T-helper 1 cell treated with Interleukin-12 subunit alpha and Interleukin-12 subunit beta and Interleukin-4 antibody, amounts not matched to agents 30 μg/mL and 1 μg/mL, for 36 hours (primary cell): ENCODE data around the gene DLG2.
"Not testable (repeated sequence)": the region's sequence is repeated elsewhere in the genome, so short reads cannot be mapped to it uniquely, and the experiment has no call there.

Source experiments
- H3K27ac Mint-ChIP-seq: one replicate; pipeline ENCODE4 v1.8.0; 2021; ENCODE audit warnings: mild to moderate bottlenecking, mixed read lengths
- H3K27me3 Mint-ChIP-seq: one replicate; pipeline ENCODE4 v1.8.0; 2021; ENCODE audit warnings: low read depth, mixed read lengths
- H3K36me3 Mint-ChIP-seq: one replicate; pipeline ENCODE4 v1.8.0; 2021; ENCODE audit warnings: low read depth, mixed read lengths
- H3K4me1 Mint-ChIP-seq: one replicate; pipeline ENCODE4 v1.8.0; 2021; ENCODE audit warnings: low read depth, mixed read lengths
- H3K4me3 Mint-ChIP-seq: one replicate; pipeline ENCODE4 v1.8.0; 2021; ENCODE audit warnings: mild to moderate bottlenecking, moderate library complexity, mixed read lengths
- H3K9me3 Mint-ChIP-seq: one replicate; pipeline ENCODE4 v1.8.0; 2021; ENCODE audit warnings: mixed read lengths

The DLG2 gene

DNA sequence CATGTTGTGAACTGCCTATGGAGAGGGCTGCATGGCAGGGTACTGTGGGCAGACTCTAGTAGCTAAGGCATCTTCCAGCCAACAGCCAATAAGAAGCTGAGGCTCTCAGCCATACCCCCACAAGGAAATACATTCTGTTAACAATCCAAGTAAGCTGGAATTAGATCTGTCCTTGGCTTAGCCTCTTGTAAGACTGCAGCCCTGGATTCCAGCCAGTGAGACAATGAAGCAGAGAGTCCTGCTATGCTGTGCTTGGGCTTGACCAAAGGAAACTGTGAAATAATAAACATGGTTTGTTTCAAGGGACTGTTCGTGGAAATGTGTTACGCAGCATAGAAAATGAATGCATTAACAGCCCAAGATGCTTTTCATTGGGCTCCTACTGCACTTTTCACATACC lies 1243.6 kb downstream of the DLG2 start:
- Mint-ChIP-seq H3K9me3 (no peaks in the 10 kb centered on the region), H3K4me1 (no peaks in the 10 kb centered on the region), H3K27me3 (no peaks in the 10 kb centered on the region), H3K4me3 (no peak overlapping the region), H3K36me3 (no peaks in the 10 kb centered on the region), H3K27ac (no peak overlapping the region)

- no peaks in the 10 kb centered on the region for H3K4me1 Mint-ChIP-seq
- no peaks in the 10 kb centered on the region for H3K9me3 Mint-ChIP-seq
- H3K27me3 Mint-ChIP-seq: no peaks in the 10 kb centered on the region
- no peak overlapping the region for H3K27ac Mint-ChIP-seq
- no peaks in the 10 kb centered on the region for H3K36me3 Mint-ChIP-seq
- no peak overlapping the region for H3K4me3 Mint-ChIP-seq
These were observed 1245.5 kb downstream of the DLG2 start for GRCh38 chr11:84381666-84382065.

DNA sequence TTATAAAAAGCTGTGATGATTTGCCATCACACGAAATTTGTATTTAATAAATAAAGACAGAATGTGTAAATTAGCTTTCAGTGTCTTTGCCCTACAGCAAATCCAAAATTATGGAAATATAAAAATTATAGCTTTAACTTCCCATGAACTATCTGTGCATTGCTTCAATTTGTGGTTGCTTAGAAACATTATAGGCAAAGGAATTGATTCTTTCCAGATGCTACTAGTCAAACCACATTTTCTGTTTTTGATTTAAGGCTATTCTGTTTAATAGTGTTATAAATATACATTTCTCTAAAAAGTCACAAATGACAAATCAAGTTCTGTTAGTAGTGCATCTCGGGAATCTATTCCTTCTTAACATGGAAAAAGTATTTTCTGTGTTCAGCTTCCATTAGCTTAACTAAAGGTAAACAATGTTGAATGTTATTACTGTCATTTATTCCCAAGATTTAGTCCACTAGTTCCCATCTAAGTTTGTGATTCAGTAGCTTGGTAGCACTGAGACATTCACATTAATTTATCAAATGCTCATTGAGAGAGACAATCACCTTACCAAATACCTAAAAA lies 1254.7 kb downstream of the DLG2 start:
- Mint-ChIP-seq H3K4me3 (no peak overlapping the region), H3K27me3 (no peaks in the 10 kb centered on the region), H3K36me3 (no peaks in the 10 kb centered on the region), H3K27ac (no peak overlapping the region), H3K4me1 (no peaks in the 10 kb centered on the region), H3K9me3 (no peaks in the 10 kb centered on the region)

DNA sequence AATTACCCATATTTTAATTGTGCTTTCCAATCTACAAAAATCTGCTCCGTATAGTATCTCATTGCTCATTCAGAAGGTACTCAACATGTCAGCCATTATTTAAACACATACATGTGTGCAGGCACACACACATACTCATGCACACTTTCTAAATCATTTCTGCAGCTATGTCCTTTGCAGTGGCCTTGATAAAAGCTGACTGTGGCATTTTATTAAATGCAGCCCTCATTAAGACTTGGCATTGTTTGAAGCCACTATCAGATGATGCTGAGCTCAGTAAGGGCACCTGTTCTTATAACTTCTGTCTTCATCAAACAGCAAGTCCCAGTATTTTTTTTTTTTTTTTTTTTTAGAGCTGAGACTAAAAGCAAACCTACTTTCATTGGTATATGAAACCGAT lies 1269.1 kb downstream of the DLG2 start:
- peaks cover 8% of the 10 kb centered on the region for H3K9me3 Mint-ChIP-seq
- no peaks in the 10 kb centered on the region for H3K4me1 Mint-ChIP-seq
- no peaks in the 10 kb centered on the region for H3K27me3 Mint-ChIP-seq
- H3K4me3 Mint-ChIP-seq: no peak overlapping the region
- H3K27ac Mint-ChIP-seq: no peak overlapping the region
- no peaks in the 10 kb centered on the region for H3K36me3 Mint-ChIP-seq

GRCh38 chr11:84355911-84356310 lies 1271.2 kb downstream of the DLG2 start:
- Mint-ChIP-seq H3K27ac (no peak overlapping the region), H3K27me3 (no peaks in the 10 kb centered on the region), H3K36me3 (no peaks in the 10 kb centered on the region), H3K4me3 (no peak overlapping the region), H3K4me1 (no peaks in the 10 kb centered on the region), H3K9me3 (peaks cover 8% of the 10 kb centered on the region)

DNA sequence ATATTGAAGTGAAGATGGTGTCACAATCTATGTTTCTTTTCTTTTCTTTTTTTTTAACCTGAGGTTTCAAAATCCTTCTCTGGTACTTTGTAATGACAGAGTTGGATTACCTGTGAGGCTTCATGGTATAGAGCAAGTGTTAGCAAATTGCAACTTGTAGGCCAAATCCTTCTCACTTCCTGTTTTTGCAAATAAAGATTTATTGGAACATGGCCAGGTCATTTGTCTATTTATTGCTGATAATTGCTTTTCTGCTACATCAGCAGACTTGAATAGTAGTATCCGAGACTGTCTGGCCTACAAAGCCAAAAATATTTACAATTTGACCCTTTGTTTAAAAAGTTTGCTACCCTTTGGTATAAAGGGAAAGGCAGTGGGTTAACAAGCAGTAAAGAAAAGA lies 1281.5 kb downstream of the DLG2 start:
- H3K9me3 Mint-ChIP-seq: peaks cover 2% of the 10 kb centered on the region
- H3K27ac Mint-ChIP-seq: no peak overlapping the region
- no peaks in the 10 kb centered on the region for H3K4me1 Mint-ChIP-seq
- H3K4me3 Mint-ChIP-seq: no peak overlapping the region
- no peaks in the 10 kb centered on the region for H3K36me3 Mint-ChIP-seq
- no peaks in the 10 kb centered on the region for H3K27me3 Mint-ChIP-seq

- Mint-ChIP-seq H3K27me3 (no peaks in the 10 kb centered on the region), H3K9me3 (peaks cover 4% of the 10 kb centered on the region), H3K4me3 (no peak overlapping the region), H3K27ac (no peak overlapping the region), H3K36me3 (no peaks in the 10 kb centered on the region), H3K4me1 (no peaks in the 10 kb centered on the region)
These were observed 1282.1 kb downstream of the DLG2 start for GRCh38 chr11:84345027-84345426.

- Mint-ChIP-seq H3K27ac (no peak overlapping the region), H3K36me3 (no peaks in the 10 kb centered on the region), H3K4me3 (no peak overlapping the region), H3K9me3 (peaks cover 8% of the 10 kb centered on the region), H3K27me3 (no peaks in the 10 kb centered on the region), H3K4me1 (no peaks in the 10 kb centered on the region)
These were observed 1287.3 kb downstream of the DLG2 start for GRCh38 chr11:84339796-84340195.

DNA sequence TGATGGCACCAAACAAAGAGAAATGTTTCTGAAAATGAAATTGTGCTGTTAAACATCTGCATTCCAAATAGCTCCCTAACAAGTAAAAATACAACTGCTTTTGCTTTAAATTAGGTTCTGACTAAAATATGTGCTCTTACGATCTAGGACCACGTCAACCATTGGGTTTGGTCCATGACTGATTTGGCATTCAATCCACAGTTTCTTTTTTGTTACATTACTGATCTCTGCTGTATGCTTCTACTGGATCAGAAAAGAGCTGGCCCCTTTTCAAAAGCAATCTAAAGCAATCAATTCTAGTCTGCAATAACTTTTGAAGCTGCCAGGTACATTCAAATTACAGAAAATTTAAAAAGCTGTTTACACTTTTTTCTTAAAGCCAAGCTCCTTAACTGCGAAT lies 1293.9 kb downstream of the DLG2 start:
- Mint-ChIP-seq H3K36me3 (no peaks in the 10 kb centered on the region), H3K4me1 (no peaks in the 10 kb centered on the region), H3K9me3 (peaks cover 4% of the 10 kb centered on the region), H3K4me3 (no peak overlapping the region), H3K27ac (no peak overlapping the region), H3K27me3 (no peaks in the 10 kb centered on the region)

GRCh38 chr11:84322211-84322610 lies 1304.9 kb downstream of the DLG2 start:
- no peaks in the 10 kb centered on the region for H3K4me1 Mint-ChIP-seq
- no peaks in the 10 kb centered on the region for H3K36me3 Mint-ChIP-seq
- H3K4me3 Mint-ChIP-seq: no peak overlapping the region
- no peaks in the 10 kb centered on the region for H3K27me3 Mint-ChIP-seq
- H3K9me3 Mint-ChIP-seq: peaks cover 5% of the 10 kb centered on the region
- H3K27ac Mint-ChIP-seq: no peak overlapping the region

GRCh38 chr11:84319863-84320262 lies 1307.3 kb downstream of the DLG2 start:
- Mint-ChIP-seq H3K27ac (no peak overlapping the region), H3K27me3 (no peaks in the 10 kb centered on the region)

GRCh38 chr11:84316866-84317555 lies 1310.1 kb downstream of the DLG2 start:
- peaks cover 1% of the 10 kb centered on the region for H3K9me3 Mint-ChIP-seq
- no peak overlapping the region for H3K4me3 Mint-ChIP-seq
- no peaks in the 10 kb centered on the region for H3K27me3 Mint-ChIP-seq
- H3K27ac Mint-ChIP-seq: no peak overlapping the region
- no peaks in the 10 kb centered on the region for H3K4me1 Mint-ChIP-seq
- no peaks in the 10 kb centered on the region for H3K36me3 Mint-ChIP-seq

More at GRCh38 chr11:84319863-84320262, 1307.3 kb downstream of the DLG2 start:
- no peaks in the 10 kb centered on the region for H3K9me3 Mint-ChIP-seq
- no peaks in the 10 kb centered on the region for H3K4me1 Mint-ChIP-seq
- no peak overlapping the region for H3K4me3 Mint-ChIP-seq
- no peaks in the 10 kb centered on the region for H3K36me3 Mint-ChIP-seq

DNA sequence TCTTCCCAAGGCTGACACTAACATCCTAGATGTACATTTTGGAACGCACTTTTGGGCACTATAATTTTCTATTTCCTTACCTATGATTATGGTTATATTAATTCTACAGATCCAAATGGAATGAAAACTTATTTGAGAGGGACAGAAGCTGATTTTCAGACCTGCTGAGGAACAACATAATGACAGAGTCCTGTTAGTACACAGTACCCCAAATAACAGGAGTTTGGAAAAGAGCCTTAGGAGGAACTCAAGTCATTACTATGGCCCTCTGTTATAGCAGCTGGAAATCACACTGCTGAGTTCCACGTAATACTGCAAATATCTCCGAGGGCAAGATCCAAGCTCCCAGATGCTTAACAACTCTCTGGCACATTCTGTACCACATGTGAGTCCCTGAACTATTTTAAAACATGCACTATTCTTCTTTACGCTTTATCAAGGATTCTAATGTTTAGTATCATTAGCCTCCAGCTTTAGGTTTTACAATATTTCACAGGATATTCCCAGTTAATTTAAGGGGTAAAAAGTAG lies 1313.2 kb downstream of the DLG2 start:
- H3K9me3 Mint-ChIP-seq: peaks cover 15% of the 10 kb centered on the region
- no peak overlapping the region for H3K4me3 Mint-ChIP-seq
- H3K27ac Mint-ChIP-seq: no peak overlapping the region
- H3K27me3 Mint-ChIP-seq: no peaks in the 10 kb centered on the region
- no peaks in the 10 kb centered on the region for H3K4me1 Mint-ChIP-seq
- H3K36me3 Mint-ChIP-seq: no peaks in the 10 kb centered on the region

DNA sequence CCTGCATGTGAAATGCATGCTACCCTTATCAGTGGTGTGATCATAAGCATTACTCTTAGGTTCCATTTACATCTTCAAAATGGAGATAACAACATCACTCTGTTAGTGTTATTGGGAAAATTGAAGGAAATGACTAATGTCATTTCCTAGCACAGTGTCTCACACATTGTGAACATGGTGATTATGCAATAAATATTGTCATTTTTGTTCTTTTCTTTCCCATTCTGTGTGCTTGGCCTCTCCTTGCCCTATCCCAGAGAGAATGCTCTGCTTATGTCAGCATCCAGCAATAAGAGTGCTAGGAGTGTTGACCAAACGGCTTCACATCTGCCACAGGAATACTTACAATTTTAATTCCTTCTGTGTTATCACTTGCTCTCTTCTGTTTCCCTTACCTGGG lies 1316.9 kb downstream of the DLG2 start:
- H3K4me1 Mint-ChIP-seq: no peaks in the 10 kb centered on the region
- peaks cover 19% of the 10 kb centered on the region for H3K9me3 Mint-ChIP-seq
- no peak overlapping the region for H3K27ac Mint-ChIP-seq
- H3K4me3 Mint-ChIP-seq: no peak overlapping the region
- no peaks in the 10 kb centered on the region for H3K27me3 Mint-ChIP-seq
- no peaks in the 10 kb centered on the region for H3K36me3 Mint-ChIP-seq

DNA sequence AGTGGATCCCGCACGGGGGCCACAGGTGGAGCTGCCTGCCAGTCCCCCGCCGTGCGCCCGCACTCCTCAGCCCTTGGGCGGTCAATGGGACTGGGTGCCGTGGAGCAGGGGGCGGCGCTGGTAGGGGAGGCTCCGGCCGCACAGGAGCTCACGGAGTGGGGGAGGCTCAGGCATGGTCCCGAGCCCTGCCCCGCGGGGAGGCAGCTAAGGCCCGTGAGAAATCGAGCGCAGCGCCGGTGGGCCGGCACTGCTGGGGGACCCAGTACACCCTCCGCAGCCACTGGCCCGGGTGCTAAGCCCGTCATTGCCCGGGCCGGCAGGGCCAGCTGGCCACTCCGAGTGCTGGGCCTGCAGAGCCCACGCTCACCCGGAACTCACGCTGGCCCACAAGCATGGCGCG lies 1318.7 kb downstream of the DLG2 start:
- H3K27ac Mint-ChIP-seq, H3K4me3 Mint-ChIP-seq: not testable (repeated sequence)

More for the DNA sequence above, 1318.7 kb downstream of the DLG2 start:
- H3K9me3 Mint-ChIP-seq: peaks cover 19% of the 10 kb centered on the region
- H3K27me3 Mint-ChIP-seq, H3K4me1 Mint-ChIP-seq, H3K36me3 Mint-ChIP-seq: not testable (repeated sequence)
